Pons (tissue), 1 donor: ENCODE results near the gene ORM2.
A peak's percentile ranks its signal among the peaks of the same experiment; 100 is the strongest.
"Not testable (repeated sequence)": the region's sequence is repeated elsewhere in the genome, so short reads cannot be mapped to it uniquely, and the experiment has no call there.

Experiments
- DNase-seq: peaks from one replicate; pipeline ENCODE4 v3.0.0-alpha.2; 2016; ENCODE audit warnings: low spot score

Gene ORM2

GRCh38 chr9:114329625-114330022, at the start of gene ORM2:
ORM2 (plus strand) TSS chr9:114329869; CDS start chr9:114329905, 36 bp downstream.
- DNase-seq: not testable (repeated sequence)

DNA sequence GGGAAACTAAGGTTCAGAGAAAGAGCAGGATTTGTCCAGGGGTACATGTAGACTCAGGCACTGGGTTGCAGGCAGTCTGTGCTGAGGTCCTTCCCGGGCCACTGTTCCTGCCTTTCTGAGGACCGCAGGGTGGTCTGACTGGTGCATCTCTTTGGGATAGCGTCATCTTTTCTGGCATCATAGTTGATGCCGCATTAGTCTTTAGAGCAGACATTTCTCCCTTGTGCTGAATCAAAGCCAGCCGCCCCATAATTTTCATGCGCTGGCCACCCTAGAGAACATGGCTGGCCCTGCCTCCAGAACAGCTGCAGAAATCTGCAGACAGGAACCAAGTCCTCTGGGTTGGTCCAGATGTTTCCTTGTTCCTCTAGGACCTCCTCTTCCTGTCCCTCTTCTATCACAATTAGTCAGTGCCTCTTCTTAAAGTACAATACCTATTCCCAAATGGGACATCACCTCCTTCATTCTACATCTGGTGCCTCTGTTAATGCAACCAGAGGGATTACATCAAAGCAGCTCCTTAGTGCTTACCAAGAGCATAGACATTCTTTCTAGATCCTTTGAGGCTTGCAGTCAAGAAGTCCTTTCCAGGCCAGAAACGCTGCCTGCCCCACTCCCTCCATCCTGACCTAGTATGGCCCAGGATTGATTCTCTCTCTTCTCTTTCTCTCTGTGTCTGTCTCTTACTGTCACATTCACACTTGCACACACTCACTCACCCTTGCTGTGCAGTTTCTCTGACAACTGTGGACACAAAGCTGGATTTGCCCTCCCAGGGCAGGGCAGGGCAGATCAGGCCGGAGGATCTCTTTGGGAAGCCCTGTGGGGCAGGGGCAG, 48.8 kb upstream of the ORM2 start:
- DNase-seq: no peak

GRCh38 chr9:114281473-114282103, 48.1 kb upstream of the ORM2 start:
- no peak for DNase-seq

- DNase-seq: no peak
Measured at GRCh38 chr9:114282104-114282485, 47.6 kb upstream of the ORM2 start.

DNA sequence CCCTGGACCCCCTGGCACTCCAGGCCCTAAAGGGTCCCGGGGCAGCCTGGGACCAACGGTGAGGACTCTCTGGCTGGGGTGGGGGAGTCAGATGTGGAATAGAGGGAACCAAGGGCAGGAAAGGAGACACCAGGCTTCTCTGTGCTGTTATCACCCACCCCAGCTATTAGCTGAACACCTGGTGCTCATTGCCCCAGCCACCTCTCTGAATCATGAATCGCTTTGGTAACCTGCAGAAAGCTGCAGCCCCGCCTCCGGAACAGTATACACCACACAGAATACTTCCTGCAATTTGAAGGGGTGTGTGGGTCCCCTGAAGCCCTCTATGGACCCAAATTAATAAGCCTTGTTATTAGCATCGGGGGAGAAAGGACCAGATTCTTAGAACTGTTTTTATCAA, 47.2 kb upstream of the ORM2 start:
- DNase-seq: no peak

- DNase-seq: no peak
Measured at GRCh38 chr9:114282926-114283325, 46.7 kb upstream of the ORM2 start.

GRCh38 chr9:114283551-114284111, 46.0 kb upstream of the ORM2 start:
- DNase-seq: no peak

DNA sequence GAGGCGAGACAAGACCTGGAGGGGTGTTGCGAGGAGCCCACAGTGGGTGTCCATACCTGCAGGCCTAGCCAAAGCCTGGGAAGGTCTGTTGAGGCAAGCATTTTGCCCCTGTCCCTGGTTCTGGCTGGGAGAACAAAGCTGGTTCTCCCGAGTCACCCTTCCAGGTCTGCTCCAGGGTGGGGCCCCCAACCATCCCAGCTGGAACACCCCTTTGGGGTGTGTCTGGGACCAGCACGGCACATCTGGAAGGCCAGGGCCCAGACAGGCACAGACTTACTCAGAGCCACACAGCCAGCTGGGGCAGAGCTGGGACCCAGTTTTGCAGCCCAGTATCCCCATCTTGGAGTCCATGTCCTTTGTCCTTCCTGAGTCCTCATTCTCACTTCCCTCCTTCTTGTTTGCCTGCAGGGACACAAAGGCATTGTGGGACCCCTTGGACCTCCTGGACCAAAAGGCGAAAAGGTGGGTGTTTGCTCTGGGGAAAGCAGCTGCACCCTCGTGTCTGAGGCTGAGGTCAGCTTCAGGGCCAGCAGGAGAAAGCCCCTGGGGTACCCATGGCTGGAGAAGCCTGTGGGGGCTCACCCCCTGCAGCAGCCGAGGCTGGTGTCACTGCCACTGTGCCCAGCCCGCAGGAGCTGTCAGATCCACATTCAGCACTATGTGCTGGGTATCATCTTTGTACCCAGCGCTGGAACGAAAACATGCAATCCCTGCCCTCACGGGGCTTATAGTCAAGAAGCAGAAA, 45.2 kb upstream of the ORM2 start:
- no peak for DNase-seq

DNA sequence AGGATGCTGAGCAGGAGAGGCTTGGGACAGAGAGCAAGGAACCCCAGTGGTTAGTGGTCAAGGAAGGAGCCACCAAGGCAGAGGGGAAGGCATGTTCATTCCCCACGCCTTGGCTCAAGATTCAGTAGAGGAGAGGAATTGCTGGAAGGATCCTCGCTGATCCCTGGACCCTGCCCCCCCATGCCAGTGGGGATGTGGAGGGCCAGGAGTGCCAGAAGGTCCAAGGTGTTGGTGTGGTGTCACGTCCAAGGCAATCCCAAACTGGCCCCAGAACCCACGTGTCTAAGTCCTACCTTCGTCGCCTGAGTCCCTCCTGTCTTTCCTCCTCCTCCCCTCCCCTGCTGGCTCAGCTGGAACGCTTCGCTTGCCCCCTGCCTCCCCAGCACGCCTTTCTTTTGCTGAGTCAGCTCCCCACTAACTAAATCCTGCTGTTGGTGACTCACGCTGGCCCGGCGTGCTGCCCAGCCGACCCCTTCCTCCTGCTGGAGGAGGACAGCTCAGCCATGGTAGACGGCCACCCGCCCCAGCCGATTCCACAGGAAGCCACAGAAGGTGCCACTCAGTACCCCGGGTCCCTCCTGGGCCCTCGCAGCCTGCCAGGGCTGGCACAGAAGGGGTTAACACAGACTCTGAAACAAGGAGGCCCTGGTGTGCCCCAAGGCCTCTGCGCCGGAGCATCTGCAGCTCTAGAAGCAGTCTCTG, 44.4 kb upstream of the ORM2 start:
- no peak for DNase-seq

DNA sequence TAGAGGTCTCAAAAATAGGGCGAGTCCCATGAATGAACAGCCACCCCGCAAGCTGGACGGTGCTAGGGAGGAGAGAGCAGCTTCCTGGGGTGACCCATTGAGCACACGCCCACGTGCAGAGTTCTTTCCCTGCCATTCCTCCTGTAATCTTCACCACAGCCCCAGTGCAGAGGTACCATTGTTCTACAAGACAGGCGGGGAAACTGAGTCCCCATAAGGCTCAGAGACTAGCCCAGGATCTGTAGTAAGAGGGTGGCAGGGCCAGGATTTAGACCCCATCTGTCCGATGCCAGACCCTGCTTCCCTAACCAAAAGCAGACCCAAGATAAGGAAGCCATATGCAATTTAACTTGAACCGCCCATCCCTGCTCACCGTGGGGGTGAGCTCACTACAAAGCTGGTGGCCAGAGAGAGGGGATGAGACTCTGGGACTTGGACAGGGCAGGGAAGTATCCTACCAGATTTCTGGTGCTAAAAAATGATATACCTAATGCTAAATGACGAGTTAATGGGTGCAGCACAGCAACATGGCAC, 43.5 kb upstream of the ORM2 start:
- DNase-seq: no peak

GRCh38 chr9:114287001-114287762, 42.5 kb upstream of the ORM2 start:
- DNase-seq: no peak

GRCh38 chr9:114287763-114288192, 41.9 kb upstream of the ORM2 start:
- DNase-seq: no peak

- no peak for DNase-seq
Measured at GRCh38 chr9:114288193-114289091, 41.2 kb upstream of the ORM2 start.

DNA sequence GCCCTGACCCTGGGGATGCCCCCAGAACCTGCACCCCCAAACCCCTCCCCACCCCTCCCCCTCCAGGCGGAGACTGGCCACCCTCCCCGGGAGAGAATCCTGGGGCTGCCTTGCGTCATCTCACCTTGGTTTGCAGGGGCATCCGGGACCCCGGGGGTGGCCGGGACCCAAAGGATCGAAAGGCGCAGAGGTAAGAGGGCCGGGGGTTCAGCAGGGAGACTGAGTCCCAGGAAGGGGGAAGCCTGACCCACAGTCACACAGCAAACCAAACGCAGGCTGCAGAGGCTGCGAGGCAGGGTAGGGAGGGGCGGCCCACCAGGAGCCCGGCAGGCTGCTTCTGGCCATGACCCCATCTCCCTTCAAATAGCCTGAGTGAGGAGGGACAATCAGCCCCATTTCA, 40.6 kb upstream of the ORM2 start:
- no peak for DNase-seq

DNA sequence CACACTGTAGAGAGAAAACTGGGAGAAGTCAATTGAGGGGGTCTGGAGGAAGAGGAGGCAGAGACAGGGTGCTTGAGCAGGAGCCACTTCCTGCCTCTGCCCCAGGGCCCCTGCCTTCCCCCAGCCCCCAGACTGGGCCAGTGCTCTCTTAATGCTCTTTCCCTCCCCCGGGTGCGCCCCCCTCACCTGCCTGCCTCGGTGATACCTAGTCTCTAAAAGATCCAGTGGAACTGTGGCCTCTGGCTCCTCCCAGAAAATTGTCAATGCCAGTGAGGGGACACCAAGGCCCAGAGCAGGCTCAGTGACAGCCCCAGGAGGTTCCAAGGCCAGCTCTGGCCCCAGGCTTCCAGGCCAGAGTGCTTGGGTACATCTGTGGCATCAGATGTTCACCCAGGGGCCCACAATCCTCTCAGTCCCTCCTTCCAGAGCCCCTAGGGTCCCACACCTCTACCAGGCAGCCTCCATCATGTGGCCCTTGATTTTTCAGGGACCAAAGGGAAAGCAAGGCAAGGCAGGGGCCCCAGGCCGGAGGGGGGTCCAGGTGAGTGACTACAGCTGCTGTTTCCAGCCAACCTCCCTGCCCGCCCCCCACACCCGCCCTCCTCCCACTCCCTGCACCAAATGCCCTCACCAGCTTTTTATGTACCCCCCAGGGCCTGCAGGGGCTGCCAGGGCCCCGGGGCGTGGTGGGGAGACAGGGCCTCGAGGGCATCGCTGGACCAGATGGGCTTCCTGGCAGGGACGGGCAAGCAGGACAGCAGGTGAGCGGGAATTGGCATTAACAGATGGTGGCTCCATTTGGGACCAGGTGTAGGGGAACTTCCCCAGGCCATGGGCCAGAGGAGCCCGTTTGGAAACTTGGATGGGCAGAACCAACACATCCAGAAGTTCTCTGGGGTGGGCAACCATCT, 39.8 kb upstream of the ORM2 start:
- no peak for DNase-seq

- DNase-seq: no peak
Measured at GRCh38 chr9:114290561-114290986, 39.1 kb upstream of the ORM2 start.

DNA sequence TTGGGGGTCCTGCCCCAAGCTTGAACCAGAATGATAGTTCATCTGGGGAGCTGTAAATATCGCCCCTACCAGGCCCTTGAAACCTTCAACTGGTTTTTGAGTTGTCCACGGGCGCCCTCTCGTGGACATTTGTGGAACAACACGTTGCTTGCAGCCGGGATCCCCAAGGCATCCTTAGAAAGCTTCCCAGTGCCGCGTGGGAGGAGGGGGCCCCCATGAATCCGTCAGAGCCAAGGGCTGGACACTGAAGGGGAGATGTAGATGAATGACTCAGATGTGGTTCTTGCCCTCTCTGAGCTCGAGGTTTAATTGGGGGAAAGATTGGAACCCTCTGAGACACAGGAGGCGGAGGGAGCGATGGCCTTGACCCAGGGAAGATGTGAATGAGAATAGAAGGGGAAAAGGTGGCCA, 38.6 kb upstream of the ORM2 start:
- peak; percentile 51 for DNase-seq

GRCh38 chr9:114291886-114292590, 37.6 kb upstream of the ORM2 start:
- DNase-seq: no peak
